CD8-positive, alpha-beta memory T cell (primary cell): ENCODE data around the gene ATOX1. TPM values are rescaled to one million over a fixed set of nuclear protein-coding genes. Genes with fewer than 3 reads are reported as not detected.

Experiments
- CTCF ChIA-PET: fragments of 350-600 bp; sonication (Branson Sonifier 250); formaldehyde crosslinking; loops from one replicate; lab custom pipeline; 2021; ENCODE audit warnings: antibody characterized with exemption; lab: Charles Lee
- POLR2A ChIA-PET: fragments of 350-600 bp; sonication (Branson Sonifier 250); formaldehyde crosslinking; loops from one replicate; lab custom pipeline; 2021; ENCODE audit warnings: antibody characterized with exemption; lab: Charles Lee
- DNase-seq, 5 donors: peaks; one replicate each; pipeline versions ENCODE4 v3.0.0 to v3.0.0-alpha.2; 2020 to 2022; ENCODE audit warnings: mixed read lengths in 1 of 5
- H3K27ac ChIP-seq: one replicate; pipeline ENCODE4 v1.7.0; 2013; ENCODE audit warnings: low read depth, mild to moderate bottlenecking, low read length, moderate library complexity
- H3K27me3 ChIP-seq: 2 replicates; pipeline ENCODE4 v1.7.0; 2013; ENCODE audit warnings: low read length, mild to moderate bottlenecking; ENCODE audit not compliant: insufficient read depth, poor library complexity, severe bottlenecking
- H3K36me3 ChIP-seq: 2 replicates; pipeline ENCODE4 v1.7.0; 2013; ENCODE audit warnings: mild to moderate bottlenecking, low read length, moderate library complexity; ENCODE audit not compliant: insufficient read depth
- H3K4me1 ChIP-seq: 2 replicates; pipeline ENCODE4 v1.7.0; 2013; ENCODE audit warnings: mild to moderate bottlenecking, low read length, moderate library complexity; ENCODE audit not compliant: insufficient read depth
- H3K4me3 ChIP-seq: 2 replicates; pipeline ENCODE4 v1.7.0; 2013; ENCODE audit warnings: mild to moderate bottlenecking, low read length
- H3K9me3 ChIP-seq: 2 replicates; pipeline ENCODE4 v1.7.0; 2013; ENCODE audit warnings: mild to moderate bottlenecking, low read length
- H3K27ac Mint-ChIP-seq, 8 donors: one replicate each; pipeline ENCODE4 v1.8.0; 2020 to 2021; ENCODE audit warnings: mixed read lengths in 8 of 8, mild to moderate bottlenecking in 6 of 8, inconsistent platforms in 3 of 8, moderate library complexity in 3 of 8
- H3K27me3 Mint-ChIP-seq, 2 donors: one replicate each; pipeline ENCODE4 v1.8.0; 2020 to 2021; ENCODE audit warnings: mixed read lengths in 2 of 2, mild to moderate bottlenecking in 1 of 2, moderate library complexity in 1 of 2
- H3K36me3 Mint-ChIP-seq, 3 donors: one replicate each; pipeline ENCODE4 v1.8.0; 2020 to 2021; ENCODE audit warnings: mixed read lengths in 3 of 3, inconsistent platforms in 1 of 3, mild to moderate bottlenecking in 1 of 3
- H3K4me1 Mint-ChIP-seq, 3 donors: one replicate each; pipeline ENCODE4 v1.8.0; 2020 to 2021; ENCODE audit warnings: mixed read lengths in 3 of 3, inconsistent platforms in 1 of 3, mild to moderate bottlenecking in 1 of 3
- H3K4me3 Mint-ChIP-seq, 7 donors: one replicate each; pipeline ENCODE4 v1.8.0; 2020 to 2021; ENCODE audit warnings: mixed read lengths in 7 of 7, mild to moderate bottlenecking in 6 of 7, moderate library complexity in 4 of 7, inconsistent platforms in 2 of 7
- H3K9me3 Mint-ChIP-seq, 5 donors: one replicate each; pipeline ENCODE4 v1.8.0; 2020 to 2022; ENCODE audit warnings: mixed read lengths in 5 of 5, mild to moderate bottlenecking in 3 of 5, moderate library complexity in 2 of 5, inconsistent platforms in 1 of 5
- polyA plus RNA-seq: library from polyadenylated mRNA; unstranded; fragments of 300-500 nt; fragmentation: Illumina TruSeq; gene quantifications from one replicate; pipeline ENCODE4 v1.2.3, GENCODE V29; 2021
- total RNA-seq, 2 experiments: library from RNA; stranded (reverse); gene quantifications; one replicate each; pipeline ENCODE4 v1.2.3, GENCODE V29; 2021

ATOX1 gene
- total and polyA plus RNA-seq, 3 experiments from 2014 or later, result 67.7 to 103 (median 91.0) TPM

DNA sequence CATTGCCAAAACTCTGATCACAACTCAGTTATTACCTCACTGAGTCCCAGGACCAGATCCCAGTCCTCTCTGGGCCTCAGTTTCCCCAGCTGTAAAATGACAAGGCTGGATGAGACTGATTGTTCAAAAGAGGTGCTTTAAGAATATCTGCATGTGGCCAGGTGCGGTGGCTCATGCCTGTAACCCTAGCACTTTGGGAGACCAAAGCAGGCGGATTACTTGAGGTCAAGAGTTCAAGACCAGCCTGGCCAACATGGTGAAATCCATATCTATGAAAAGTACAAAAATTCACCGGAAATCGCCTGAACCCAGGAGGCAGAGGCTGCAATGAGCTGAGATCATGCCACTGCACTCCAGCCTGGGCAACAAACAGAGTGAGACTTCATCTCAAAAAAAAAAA is 8.3 kb downstream of the ATOX1 start:
- Mint-ChIP-seq H3K4me1 (peaks cover 37 to 57% (median 49%) of the 10 kb centered on the region in 3 donors), H3K4me3 (no peak overlapping the region), H3K27ac (peak overlapping the region in 7 of 8 donors; percentile 12 to 86 (median 39)), H3K27me3 (no peaks in the 10 kb centered on the region), H3K36me3 (peaks cover 0 to 42% (median 5%) of the 10 kb centered on the region in 3 donors), H3K9me3 (no peaks in the 10 kb centered on the region)
- ChIA-PET CTCF (interaction anchor here (3.5 to 3.7 kb wide), 2 partner anchors 10 to 20 kb away, joined by 17 to 22 read pairs; partner anchors contain the start of gene G3BP1), POLR2A (interaction anchor here (1.4 kb wide), 1 partner anchor 21 kb away, joined by 3 read pairs; no protein-coding TSS in a partner anchor)
- H3K27me3 ChIP-seq, result no peaks in the 10 kb centered on the region
- no peak for DNase-seq
- H3K4me3 ChIP-seq, result no peak overlapping the region
- H3K27ac ChIP-seq, result no peak overlapping the region
- H3K9me3 ChIP-seq, result no peaks in the 10 kb centered on the region
- H3K4me1 ChIP-seq, result peaks cover 25% of the 10 kb centered on the region
- H3K36me3 ChIP-seq, result peaks cover 8% of the 10 kb centered on the region

GRCh38 chr5:151745071-151745705 is 13.2 kb downstream of the ATOX1 start:
- Histone ChIP-seq H3K36me3 (peaks cover 8% of the 10 kb centered on the region), H3K27ac (peak overlapping the region; percentile 17), H3K27me3 (no peaks in the 10 kb centered on the region), H3K4me1 (peaks cover 34% of the 10 kb centered on the region), H3K9me3 (no peaks in the 10 kb centered on the region), H3K4me3 (no peak overlapping the region)
- peaks cover 44 to 50% (median 49%) of the 10 kb centered on the region in 3 donors for H3K4me1 Mint-ChIP-seq
- ChIA-PET POLR2A (no interaction called here), CTCF (no interaction called here)
- no peaks in the 10 kb centered on the region for H3K9me3 Mint-ChIP-seq
- peaks cover 3 to 59% (median 20%) of the 10 kb centered on the region in 3 donors for H3K36me3 Mint-ChIP-seq
- peak in 3 of 5 donors; percentile 30 to 36 (median 31) for DNase-seq
- peak overlapping the region in 5 of 7 donors; percentile 28 to 76 (median 58) for H3K4me3 Mint-ChIP-seq
- no peaks in the 10 kb centered on the region for H3K27me3 Mint-ChIP-seq
- peak overlapping the region; percentile 51 to 97 (median 92) for H3K27ac Mint-ChIP-seq

DNA sequence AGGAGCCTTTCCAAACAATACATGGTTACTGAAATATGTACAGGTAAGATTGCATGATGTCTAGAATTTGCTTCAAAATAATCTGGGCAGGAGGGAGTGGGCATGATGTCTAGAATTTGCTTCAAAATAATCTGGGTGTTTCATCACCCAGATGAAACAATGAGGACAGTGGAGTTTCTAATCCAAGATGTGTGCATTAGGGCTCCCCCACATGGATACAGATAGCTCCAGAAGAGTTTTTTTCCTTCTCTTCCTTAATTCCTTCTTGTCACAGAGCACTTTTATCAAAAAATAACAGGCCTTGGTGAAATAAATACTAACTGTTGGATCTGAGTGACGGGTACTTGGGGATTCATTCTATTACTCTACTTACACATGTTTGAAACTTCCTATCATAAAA is 14.9 kb downstream of the ATOX1 start:
- Histone ChIP-seq H3K27me3 (no peaks in the 10 kb centered on the region), H3K4me3 (no peak overlapping the region), H3K27ac (no peak overlapping the region), H3K9me3 (no peaks in the 10 kb centered on the region), H3K4me1 (peaks cover 26% of the 10 kb centered on the region), H3K36me3 (peaks cover 8% of the 10 kb centered on the region)
- ChIA-PET CTCF (no interaction called here), POLR2A (no interaction called here)
- H3K36me3 Mint-ChIP-seq, result peaks cover 3 to 57% (median 18%) of the 10 kb centered on the region in 3 donors
- no peak for DNase-seq
- no peaks in the 10 kb centered on the region for H3K9me3 Mint-ChIP-seq
- H3K4me1 Mint-ChIP-seq, result peaks cover 46 to 48% (median 48%) of the 10 kb centered on the region in 3 donors
- H3K27ac Mint-ChIP-seq, result peak overlapping the region in 6 of 8 donors; percentile 19 to 93 (median 56)
- H3K27me3 Mint-ChIP-seq, result no peaks in the 10 kb centered on the region
- no peak overlapping the region for H3K4me3 Mint-ChIP-seq

DNA sequence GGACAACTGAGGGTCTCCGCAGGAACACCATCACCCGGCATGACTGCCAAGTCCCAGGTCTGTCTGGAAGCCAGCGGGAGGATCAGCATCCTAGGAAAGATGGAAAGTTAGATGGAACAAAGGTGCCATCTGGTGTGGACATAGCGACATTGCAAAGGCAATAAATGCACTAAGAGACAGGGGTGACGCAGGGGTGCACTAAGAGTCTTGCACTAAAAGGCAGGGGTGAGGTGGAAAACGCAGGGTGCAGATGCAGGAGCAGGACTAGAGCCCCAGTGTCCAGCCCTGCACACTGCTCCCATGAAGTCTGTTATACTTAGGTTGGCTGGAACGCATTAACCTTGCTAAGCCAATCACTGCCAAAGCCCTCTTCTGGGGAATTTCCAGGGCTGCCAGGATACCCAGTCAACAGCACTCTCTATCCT is 15.5 kb downstream of the ATOX1 start:
- ChIA-PET POLR2A (interaction anchor here (0.6 kb wide), 1 partner anchor 27 kb away, joined by 7 read pairs; no protein-coding TSS in a partner anchor), CTCF (no interaction called here)
- Mint-ChIP-seq H3K27me3 (no peaks in the 10 kb centered on the region), H3K27ac (peak overlapping the region in 4 of 8 donors; percentile 5 to 47 (median 38)), H3K36me3 (peaks cover 3 to 60% (median 19%) of the 10 kb centered on the region in 3 donors), H3K9me3 (no peaks in the 10 kb centered on the region), H3K4me3 (no peak overlapping the region), H3K4me1 (peaks cover 42 to 48% (median 44%) of the 10 kb centered on the region in 3 donors)
- H3K4me3 ChIP-seq, result no peak overlapping the region
- H3K27me3 ChIP-seq, result no peaks in the 10 kb centered on the region
- DNase-seq, result no peak
- no peak overlapping the region for H3K27ac ChIP-seq
- peaks cover 26% of the 10 kb centered on the region for H3K4me1 ChIP-seq
- H3K36me3 ChIP-seq, result peaks cover 8% of the 10 kb centered on the region
- no peaks in the 10 kb centered on the region for H3K9me3 ChIP-seq

- Histone ChIP-seq H3K9me3 (no peaks in the 10 kb centered on the region), H3K27me3 (no peaks in the 10 kb centered on the region), H3K4me3 (no peak overlapping the region), H3K27ac (no peak overlapping the region), H3K36me3 (peaks cover 8% of the 10 kb centered on the region), H3K4me1 (peaks cover 26% of the 10 kb centered on the region)
- Mint-ChIP-seq H3K27ac (peak overlapping the region in 1 of 8 donors; percentile 85), H3K36me3 (peaks cover 3 to 68% (median 19%) of the 10 kb centered on the region in 3 donors), H3K4me3 (no peak overlapping the region), H3K4me1 (peaks cover 36 to 44% (median 42%) of the 10 kb centered on the region in 3 donors), H3K9me3 (no peaks in the 10 kb centered on the region), H3K27me3 (no peaks in the 10 kb centered on the region)
- ChIA-PET CTCF (interaction anchor here (1.7 to 3.5 kb wide), 2 partner anchors 10 to 83 kb away, joined by 5 to 22 read pairs; no protein-coding TSS in a partner anchor), POLR2A (interaction anchor here (0.6 kb wide), 2 partner anchors 14 to 28 kb away, joined by 4 to 7 read pairs; no protein-coding TSS in a partner anchor)
- no peak for DNase-seq
Observed at GRCh38 chr5:151741678-151742423, 16.6 kb downstream of the ATOX1 start.

DNA sequence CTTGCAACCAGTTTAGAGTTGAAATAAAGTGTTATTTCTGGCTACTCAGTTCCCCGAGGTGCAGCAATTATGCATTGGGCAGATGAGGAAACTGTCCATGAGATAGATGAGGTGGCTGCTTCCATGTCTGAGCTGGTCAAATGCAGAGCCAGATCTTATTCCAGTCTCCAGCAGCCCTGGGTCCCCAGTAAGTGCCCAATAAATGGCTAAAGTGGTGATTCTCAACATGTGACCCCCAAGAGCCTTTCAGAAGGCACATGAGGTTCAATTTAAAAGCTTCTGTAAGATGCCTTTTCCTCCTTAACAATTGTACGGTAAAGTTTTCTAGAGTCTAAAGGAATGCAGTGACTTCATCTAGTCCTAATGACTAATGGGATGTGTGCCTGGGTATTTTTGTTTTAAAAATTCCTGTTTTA is 17.5 kb downstream of the ATOX1 start:
- H3K4me3 ChIP-seq, result no peak overlapping the region
- H3K27ac ChIP-seq, result no peak overlapping the region
- Mint-ChIP-seq H3K9me3 (no peaks in the 10 kb centered on the region), H3K4me1 (peaks cover 28 to 35% (median 34%) of the 10 kb centered on the region in 3 donors), H3K4me3 (no peak overlapping the region), H3K27ac (peak overlapping the region in 4 of 8 donors; percentile 25 to 82 (median 54)), H3K27me3 (no peaks in the 10 kb centered on the region), H3K36me3 (peaks cover 3 to 68% (median 19%) of the 10 kb centered on the region in 3 donors)
- peaks cover 18% of the 10 kb centered on the region for H3K4me1 ChIP-seq
- no peak for DNase-seq
- POLR2A ChIA-PET, result interaction anchor here (0.6 to 1.3 kb wide), 2 partner anchors 15 to 30 kb away, joined by 3 to 4 read pairs; no protein-coding TSS in a partner anchor
- peaks cover 6% of the 10 kb centered on the region for H3K36me3 ChIP-seq
- CTCF ChIA-PET, result interaction anchor here (1.7 to 3.5 kb wide), 2 partner anchors 11 to 82 kb away, joined by 5 to 22 read pairs; no protein-coding TSS in a partner anchor
- no peaks in the 10 kb centered on the region for H3K27me3 ChIP-seq
- no peaks in the 10 kb centered on the region for H3K9me3 ChIP-seq

DNA sequence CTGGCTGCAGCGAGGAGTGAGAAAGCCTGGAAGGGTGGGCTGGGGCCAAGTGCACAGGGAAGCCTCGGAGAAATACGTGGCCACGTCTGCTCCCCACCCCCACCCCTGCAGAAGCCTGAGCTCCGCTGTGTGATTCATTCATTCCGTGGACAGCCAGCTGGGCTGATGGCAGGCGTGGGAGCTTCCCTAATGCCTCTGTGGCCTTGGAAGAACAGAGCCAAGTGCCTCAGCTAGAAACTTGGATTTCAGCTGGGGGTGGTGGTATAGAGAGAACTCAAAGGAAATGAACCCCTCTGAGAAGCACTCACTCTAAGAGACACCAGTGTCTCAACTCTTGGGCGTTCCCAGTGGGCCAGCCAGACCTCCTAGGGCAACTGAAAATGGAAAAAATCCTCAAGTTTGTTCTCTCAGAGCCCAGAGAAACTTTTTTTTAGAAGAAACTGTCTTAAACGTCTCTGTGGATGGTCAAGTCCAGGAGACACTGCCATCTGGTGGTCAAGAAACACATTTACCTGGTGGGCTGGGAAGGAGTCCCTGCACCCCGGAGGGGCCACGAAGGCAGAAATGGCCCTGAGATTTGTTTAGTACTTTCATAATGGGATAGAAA is 18.0 kb downstream of the ATOX1 start:
- Histone ChIP-seq H3K27ac (no peak overlapping the region), H3K4me1 (peaks cover 12% of the 10 kb centered on the region), H3K9me3 (no peaks in the 10 kb centered on the region), H3K4me3 (no peak overlapping the region), H3K27me3 (no peaks in the 10 kb centered on the region), H3K36me3 (peaks cover under 1% of the 10 kb centered on the region)
- POLR2A ChIA-PET, result interaction anchor here (0.9 to 1.3 kb wide), 2 partner anchors 18 to 31 kb away, joined by 3 read pairs; partner anchors contain the start of gene ATOX1
- Mint-ChIP-seq H3K27me3 (no peaks in the 10 kb centered on the region), H3K9me3 (no peaks in the 10 kb centered on the region), H3K4me3 (no peak overlapping the region), H3K27ac (peak overlapping the region in 4 of 8 donors; percentile 25 to 82 (median 54)), H3K4me1 (peaks cover 22 to 30% (median 29%) of the 10 kb centered on the region in 3 donors), H3K36me3 (peaks cover 3 to 67% (median 19%) of the 10 kb centered on the region in 3 donors)
- DNase-seq, result peak; percentile 20 to 62 (median 42)
- CTCF ChIA-PET, result interaction anchor here (1.2 to 3.5 kb wide), 5 partner anchors 9 to 82 kb away, joined by 3 to 22 read pairs (median 7); no protein-coding TSS in a partner anchor
